ENCODE measurements around the gene MYBPH. TPM values are rescaled to one million over a fixed set of nuclear protein-coding genes. Genes with fewer than 3 reads are reported as not detected.

Gene MYBPH
- total RNA-seq, 1 donor from 2014 or later: not detected

DNA sequence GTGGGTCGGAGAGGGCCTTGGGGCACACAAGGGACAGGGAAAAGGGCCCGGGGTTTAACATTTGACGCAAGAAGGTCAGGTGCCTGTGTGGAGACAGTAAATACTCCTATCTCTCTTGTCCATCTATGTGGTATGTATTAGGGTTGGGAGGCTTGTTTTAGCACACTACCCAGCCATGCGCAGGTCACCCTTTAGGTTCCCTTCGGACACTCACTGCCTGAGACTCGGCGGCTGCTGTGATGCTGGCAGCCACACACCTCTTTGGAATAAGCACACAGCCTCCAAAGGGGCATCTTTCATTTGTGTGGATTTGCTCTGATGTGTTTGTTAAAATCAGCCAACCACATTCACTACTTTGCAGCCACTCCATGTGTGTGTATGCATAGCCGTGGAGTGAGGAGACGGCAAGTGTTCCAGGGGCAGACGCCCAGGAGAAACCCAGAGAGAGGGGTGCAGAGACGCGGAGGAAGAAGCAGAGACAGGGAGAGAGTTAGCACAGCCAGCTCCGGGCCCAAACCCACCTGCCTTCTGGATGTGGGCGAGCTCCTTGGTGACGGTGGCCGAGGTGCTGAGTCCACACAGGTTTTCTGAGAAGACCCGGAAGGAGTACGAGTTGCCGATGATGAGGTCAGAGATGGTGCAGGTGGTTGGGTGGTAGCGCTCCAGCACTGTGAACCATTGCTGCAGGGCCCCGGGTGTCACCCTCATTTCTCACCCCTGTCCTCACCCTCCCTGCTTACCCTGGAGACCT, 5.7 kb downstream of the MYBPH start:
- Mint-ChIP-seq H3K4me3 (ENCODE audit: unreplicated experiment) (no peak overlapping the region), H3K27me3 (ENCODE audit: low read depth, unreplicated experiment) (peaks cover 39% of the 10 kb centered on the region), H3K4me1 (ENCODE audit: low read depth, unreplicated experiment) (peaks cover 5% of the 10 kb centered on the region), H3K9me3 (ENCODE audit: unreplicated experiment) (peaks cover 7% of the 10 kb centered on the region), H3K36me3 (ENCODE audit: low read depth, unreplicated experiment) (peaks cover 17% of the 10 kb centered on the region), H3K27ac (ENCODE audit: unreplicated experiment) (no peak overlapping the region)
- TF ChIP-seq EZH2 (IDR thresholded peaks at IDR 0.05; ENCODE audit: insufficient read depth, low read length): no peak
- TF ChIP-seq, protein P1, sequence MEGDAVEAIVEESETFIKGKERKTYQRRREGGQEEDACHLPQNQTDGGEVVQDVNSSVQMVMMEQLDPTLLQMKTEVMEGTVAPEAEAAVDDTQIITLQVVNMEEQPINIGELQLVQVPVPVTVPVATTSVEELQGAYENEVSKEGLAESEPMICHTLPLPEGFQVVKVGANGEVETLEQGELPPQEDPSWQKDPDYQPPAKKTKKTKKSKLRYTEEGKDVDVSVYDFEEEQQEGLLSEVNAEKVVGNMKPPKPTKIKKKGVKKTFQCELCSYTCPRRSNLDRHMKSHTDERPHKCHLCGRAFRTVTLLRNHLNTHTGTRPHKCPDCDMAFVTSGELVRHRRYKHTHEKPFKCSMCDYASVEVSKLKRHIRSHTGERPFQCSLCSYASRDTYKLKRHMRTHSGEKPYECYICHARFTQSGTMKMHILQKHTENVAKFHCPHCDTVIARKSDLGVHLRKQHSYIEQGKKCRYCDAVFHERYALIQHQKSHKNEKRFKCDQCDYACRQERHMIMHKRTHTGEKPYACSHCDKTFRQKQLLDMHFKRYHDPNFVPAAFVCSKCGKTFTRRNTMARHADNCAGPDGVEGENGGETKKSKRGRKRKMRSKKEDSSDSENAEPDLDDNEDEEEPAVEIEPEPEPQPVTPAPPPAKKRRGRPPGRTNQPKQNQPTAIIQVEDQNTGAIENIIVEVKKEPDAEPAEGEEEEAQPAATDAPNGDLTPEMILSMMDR (IDR thresholded peaks at IDR 0.05; ENCODE audit: insufficient read depth, low read depth, low read length): no peak
- no peak overlapping the region for H3K27ac ChIP-seq (ENCODE audit: low read depth, low read length)
- H2AFZ ChIP-seq (ENCODE audit: low read depth, low read length): no peak overlapping the region
- H3K27me3 ChIP-seq (ENCODE audit: insufficient read depth, low read length): no peaks in the 10 kb centered on the region
- no peaks in the 10 kb centered on the region for H3K79me2 ChIP-seq (ENCODE audit: insufficient read depth, low read length)
- DNase-seq (ENCODE audit: low read depth): no peak
- no peak for FAIRE-seq
- H3K9me3 ChIP-seq (ENCODE audit: insufficient read depth, low read depth, low read length): no peaks in the 10 kb centered on the region
- H3K36me3 ChIP-seq (ENCODE audit: insufficient read depth, low read length): no peaks in the 10 kb centered on the region
- no peak overlapping the region for H3K4me2 ChIP-seq (ENCODE audit: low read length)
- no peaks in the 10 kb centered on the region for H4K20me1 ChIP-seq (ENCODE audit: insufficient read depth, low read length)
- no peak overlapping the region for H3K9ac ChIP-seq (ENCODE audit: low read length)
- H3K4me3 ChIP-seq (ENCODE audit: insufficient read depth, low read depth, low read length): no peak overlapping the region
- H3K4me1 ChIP-seq (ENCODE audit: insufficient read depth, low read length): no peaks in the 10 kb centered on the region

DNA sequence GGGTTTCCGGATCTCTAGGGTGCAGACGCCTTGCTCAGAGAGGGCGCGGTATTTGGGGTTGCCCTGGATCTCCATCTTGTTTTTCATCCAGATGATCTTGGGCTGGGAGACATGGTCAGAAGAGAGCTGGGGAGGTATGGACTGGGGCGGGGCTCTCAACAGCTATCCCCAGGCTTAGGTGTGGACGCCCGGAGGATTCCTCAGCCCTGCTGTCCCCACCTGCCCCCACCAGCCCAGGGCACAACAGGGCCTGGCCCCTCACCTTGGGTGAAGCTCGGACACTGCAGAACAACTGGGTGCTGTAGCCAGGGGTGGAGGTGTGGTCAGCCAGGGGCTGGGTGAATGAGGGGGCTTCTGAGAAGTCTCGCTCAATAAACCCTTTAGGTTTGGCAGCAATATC, 6.6 kb downstream of the MYBPH start:
- H3K4me3 Mint-ChIP-seq (ENCODE audit: unreplicated experiment): no peak overlapping the region
- FAIRE-seq (no peak), DNase-seq (ENCODE audit: low read depth) (no peak)
- Histone ChIP-seq H3K27me3 (ENCODE audit: insufficient read depth, low read length) (no peaks in the 10 kb centered on the region), H4K20me1 (ENCODE audit: insufficient read depth, low read length) (peaks cover 3% of the 10 kb centered on the region), H3K36me3 (ENCODE audit: insufficient read depth, low read length) (no peaks in the 10 kb centered on the region), H3K9me3 (ENCODE audit: insufficient read depth, low read depth, low read length) (no peaks in the 10 kb centered on the region), H3K27ac (ENCODE audit: low read depth, low read length) (no peak overlapping the region), H2AFZ (ENCODE audit: low read depth, low read length) (no peak overlapping the region), H3K4me3 (ENCODE audit: insufficient read depth, low read depth, low read length) (no peak overlapping the region), H3K9ac (ENCODE audit: low read length) (no peak overlapping the region), H3K79me2 (ENCODE audit: insufficient read depth, low read length) (no peaks in the 10 kb centered on the region), H3K4me1 (ENCODE audit: insufficient read depth, low read length) (no peaks in the 10 kb centered on the region), H3K4me2 (ENCODE audit: low read length) (no peak overlapping the region)
- peaks cover 13% of the 10 kb centered on the region for H3K9me3 Mint-ChIP-seq (ENCODE audit: unreplicated experiment)
- H3K27me3 Mint-ChIP-seq (ENCODE audit: low read depth, unreplicated experiment): peaks cover 49% of the 10 kb centered on the region
- peaks cover 5% of the 10 kb centered on the region for H3K4me1 Mint-ChIP-seq (ENCODE audit: low read depth, unreplicated experiment)
- peaks cover 22% of the 10 kb centered on the region for H3K36me3 Mint-ChIP-seq (ENCODE audit: low read depth, unreplicated experiment)
- H3K27ac Mint-ChIP-seq (ENCODE audit: unreplicated experiment): no peak overlapping the region
- TF ChIP-seq, protein P1 (IDR thresholded peaks at IDR 0.05; ENCODE audit: insufficient read depth, low read depth, low read length): no peak
- TF ChIP-seq EZH2 (IDR thresholded peaks at IDR 0.05; ENCODE audit: insufficient read depth, low read length): no peak

DNA sequence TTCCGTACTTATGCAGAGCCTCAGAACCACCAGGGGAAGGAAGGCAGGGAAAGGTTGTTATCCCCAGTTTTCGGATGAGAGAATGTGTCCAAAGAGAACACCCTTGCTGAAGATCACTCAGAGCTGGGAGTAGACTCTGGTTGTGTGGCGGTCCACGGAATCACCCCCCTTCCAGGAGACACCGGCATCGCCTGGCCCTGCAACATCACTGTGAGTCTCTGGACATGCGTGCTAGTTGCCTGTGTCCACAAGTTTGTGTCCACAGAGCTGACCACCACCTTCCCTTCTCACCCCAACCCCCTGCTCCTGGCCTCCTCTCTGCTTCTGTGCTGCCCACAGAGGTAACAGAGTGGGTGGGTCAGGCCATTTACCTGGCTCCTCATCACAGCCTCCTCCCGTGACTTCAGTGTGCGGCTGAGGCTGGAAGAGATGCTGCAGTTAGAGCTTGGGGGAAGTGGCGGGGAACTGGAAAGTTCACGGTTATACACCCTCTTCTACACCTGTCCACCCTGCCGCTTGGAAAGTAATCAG, 7.3 kb downstream of the MYBPH start:
- Histone ChIP-seq H2AFZ (ENCODE audit: low read depth, low read length) (no peak overlapping the region), H3K9ac (ENCODE audit: low read length) (no peak overlapping the region), H3K36me3 (ENCODE audit: insufficient read depth, low read length) (no peaks in the 10 kb centered on the region), H4K20me1 (ENCODE audit: insufficient read depth, low read length) (peaks cover 3% of the 10 kb centered on the region), H3K4me3 (ENCODE audit: insufficient read depth, low read depth, low read length) (no peak overlapping the region), H3K4me2 (ENCODE audit: low read length) (no peak overlapping the region), H3K27me3 (ENCODE audit: insufficient read depth, low read length) (no peaks in the 10 kb centered on the region), H3K9me3 (ENCODE audit: insufficient read depth, low read depth, low read length) (no peaks in the 10 kb centered on the region), H3K27ac (ENCODE audit: low read depth, low read length) (no peak overlapping the region), H3K4me1 (ENCODE audit: insufficient read depth, low read length) (no peaks in the 10 kb centered on the region), H3K79me2 (ENCODE audit: insufficient read depth, low read length) (no peaks in the 10 kb centered on the region)
- Mint-ChIP-seq H3K36me3 (ENCODE audit: low read depth, unreplicated experiment) (peaks cover 22% of the 10 kb centered on the region), H3K4me3 (ENCODE audit: unreplicated experiment) (no peak overlapping the region), H3K9me3 (ENCODE audit: unreplicated experiment) (peaks cover 13% of the 10 kb centered on the region), H3K27me3 (ENCODE audit: low read depth, unreplicated experiment) (peaks cover 53% of the 10 kb centered on the region), H3K27ac (ENCODE audit: unreplicated experiment) (no peak overlapping the region), H3K4me1 (ENCODE audit: low read depth, unreplicated experiment) (peaks cover 5% of the 10 kb centered on the region)
- FAIRE-seq (no peak), DNase-seq (ENCODE audit: low read depth) (no peak)
- TF ChIP-seq, protein P1 (IDR thresholded peaks at IDR 0.05; ENCODE audit: insufficient read depth, low read depth, low read length): no peak
- TF ChIP-seq EZH2 (IDR thresholded peaks at IDR 0.05; ENCODE audit: insufficient read depth, low read length): no peak

All from astrocyte (in vitro differentiated cells and primary cell).